SU-DHL-6 (cell line): ENCODE data around the gene ABL2.

Experiments
- CTCF ChIP-seq: fragments of 200-600 bp; sonication (generic); IDR thresholded peaks from one replicate; pipeline ENCODE4 v1.5.1; 2017; ENCODE audit warnings: antibody characterized with exemption, mild to moderate bottlenecking, low read length, moderate library complexity; ENCODE audit not compliant: insufficient read depth, poor library complexity, severe bottlenecking
- EZH2phosphoT487 ChIP-seq: fragments of 200-600 bp; sonication (generic), shearing (Covaris generic); conservative IDR thresholded peaks from 2 replicates; pipeline ENCODE4 v1.6.1; 2018; ENCODE audit warnings: mild to moderate bottlenecking, antibody characterized with exemption, low read length, moderate library complexity, mixed read lengths

GRCh38 chr1:179217943-179218507 is 11.5 kb downstream of the ABL2 start:
- TF ChIP-seq CTCF (no peak), EZH2phosphoT487 (no peak)
